Tibial nerve (tissue), 4 donors: ENCODE data around the gene PTPA.

ENCODE experiments used
- EP300 ChIP-seq, 2 donors: sonication (generic); formaldehyde crosslinking; IDR thresholded peaks; one replicate each; pipeline ENCODE4 v1.6.1; 2017; ENCODE audit warnings: antibody characterized with exemption in 2 of 2, mild to moderate bottlenecking in 1 of 2
- POLR2A ChIP-seq, 2 donors: fragments of 450-650 bp; IDR thresholded peaks; one replicate each; pipeline ENCODE4 v1.6.1; 2017; ENCODE audit warnings: antibody characterized with exemption in 2 of 2, mild to moderate bottlenecking in 2 of 2, moderate library complexity in 2 of 2
- TF ChIP-seq, protein P1 (sequence below), 5 experiments: fragments of 200-600 bp in 3 of 5; fragments of 450-650 bp in 2 of 5; sonication (generic) in 3 of 5; IDR thresholded peaks; one replicate each; pipeline ENCODE4 v1.5.1; 2016 to 2019; ENCODE audit warnings: antibody characterized with exemption in 5 of 5, mild to moderate bottlenecking in 3 of 5, moderate library complexity in 2 of 5

DNA sequence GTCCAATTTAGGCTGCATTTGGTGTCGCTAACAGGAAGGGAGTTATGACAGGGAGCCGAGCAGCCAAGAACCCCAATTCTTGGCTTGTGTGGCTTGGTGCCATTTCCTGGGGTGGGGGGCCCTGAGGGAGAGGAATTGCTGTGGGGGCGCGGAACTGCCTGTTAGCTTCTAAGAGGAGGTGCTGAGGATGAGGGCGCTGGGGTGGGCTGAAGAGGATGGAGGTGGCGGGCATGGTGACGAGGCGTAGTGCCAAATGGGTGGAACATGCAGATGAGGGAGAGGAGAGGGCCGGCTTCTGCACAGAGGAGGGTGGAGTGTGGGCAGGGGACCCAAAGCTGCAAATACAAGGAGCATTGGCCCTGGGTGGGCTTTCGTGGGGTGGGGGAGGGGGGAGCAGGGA is 38.9 kb downstream of the PTPA start:
- TF ChIP-seq, protein P1, sequence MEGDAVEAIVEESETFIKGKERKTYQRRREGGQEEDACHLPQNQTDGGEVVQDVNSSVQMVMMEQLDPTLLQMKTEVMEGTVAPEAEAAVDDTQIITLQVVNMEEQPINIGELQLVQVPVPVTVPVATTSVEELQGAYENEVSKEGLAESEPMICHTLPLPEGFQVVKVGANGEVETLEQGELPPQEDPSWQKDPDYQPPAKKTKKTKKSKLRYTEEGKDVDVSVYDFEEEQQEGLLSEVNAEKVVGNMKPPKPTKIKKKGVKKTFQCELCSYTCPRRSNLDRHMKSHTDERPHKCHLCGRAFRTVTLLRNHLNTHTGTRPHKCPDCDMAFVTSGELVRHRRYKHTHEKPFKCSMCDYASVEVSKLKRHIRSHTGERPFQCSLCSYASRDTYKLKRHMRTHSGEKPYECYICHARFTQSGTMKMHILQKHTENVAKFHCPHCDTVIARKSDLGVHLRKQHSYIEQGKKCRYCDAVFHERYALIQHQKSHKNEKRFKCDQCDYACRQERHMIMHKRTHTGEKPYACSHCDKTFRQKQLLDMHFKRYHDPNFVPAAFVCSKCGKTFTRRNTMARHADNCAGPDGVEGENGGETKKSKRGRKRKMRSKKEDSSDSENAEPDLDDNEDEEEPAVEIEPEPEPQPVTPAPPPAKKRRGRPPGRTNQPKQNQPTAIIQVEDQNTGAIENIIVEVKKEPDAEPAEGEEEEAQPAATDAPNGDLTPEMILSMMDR (IDR thresholded peaks at IDR 0.05) = no peak
- TF ChIP-seq EP300 (IDR thresholded peaks at IDR 0.05) = no peak
- TF ChIP-seq POLR2A (IDR thresholded peaks at IDR 0.05) = no peak
